ENCODE data around the gene INO80D.
A peak's percentile ranks its signal among the peaks of the same experiment; 100 is the strongest.
"Not testable (repeated sequence)": the region's sequence is repeated elsewhere in the genome, so short reads cannot be mapped to it uniquely, and the experiment has no call there.

INO80D gene

DNA sequence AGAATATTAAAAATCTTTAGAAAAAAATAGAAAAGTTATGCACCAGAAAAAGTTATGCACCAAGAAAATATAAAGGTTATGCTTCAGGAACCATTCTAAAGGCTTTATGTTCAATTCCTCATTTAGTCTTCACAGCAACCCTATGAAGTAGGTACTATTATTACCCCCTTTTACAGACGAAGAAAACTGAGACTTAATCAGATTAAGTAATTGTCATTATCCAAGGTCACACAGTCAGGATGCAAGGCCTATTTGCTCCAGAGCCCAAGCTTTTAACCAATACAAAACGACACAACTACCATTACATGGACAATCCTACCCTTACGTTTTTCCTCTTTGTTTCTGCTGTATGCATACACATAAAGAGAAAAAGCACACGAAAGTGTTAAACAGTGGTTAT, 5.0 kb downstream of the INO80D start:
- H3K27ac Mint-ChIP-seq, result no peak overlapping the region
- DNase-seq, result no peak

DNA sequence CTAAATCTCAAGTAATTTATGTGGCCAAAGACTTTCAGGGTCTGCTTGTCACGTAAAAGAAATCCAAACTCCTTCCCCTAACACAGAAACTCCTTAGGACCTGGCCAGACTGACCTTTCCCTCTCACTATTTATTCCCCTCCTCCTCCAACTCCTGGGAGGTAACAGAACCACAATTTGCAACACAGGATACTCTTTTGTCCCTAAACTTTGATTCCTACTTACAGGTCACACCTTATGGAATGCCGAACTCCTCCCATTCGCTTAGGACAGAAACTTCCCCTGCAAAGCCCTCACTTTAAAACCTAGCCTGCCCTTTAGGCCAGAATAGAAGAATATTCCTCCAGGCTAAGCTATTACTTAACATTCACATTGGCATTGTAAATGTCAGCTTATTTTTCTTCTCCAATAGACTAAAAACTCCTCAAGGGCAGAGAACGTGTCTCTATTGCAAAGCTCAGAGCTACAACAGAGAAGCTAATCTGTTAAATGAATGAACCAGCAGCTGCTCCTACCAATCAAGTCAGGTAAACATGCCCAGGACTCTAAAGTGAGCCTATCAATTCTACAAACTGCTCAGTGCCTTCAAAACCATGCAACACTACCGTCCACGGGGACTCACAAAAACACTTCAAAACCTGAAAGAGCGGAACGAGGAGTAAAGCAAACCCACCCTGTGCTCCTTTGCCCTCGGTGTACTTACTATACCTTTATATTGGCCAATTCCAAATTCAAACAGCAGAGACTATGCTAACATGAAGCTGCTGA, 6.1 kb downstream of the INO80D start:
- Mint-ChIP-seq H3K27ac (peak overlapping the region; percentile 65), H3K36me3 (ENCODE audit: low read depth) (peaks cover 5% of the 10 kb centered on the region), H3K9me3 (no peaks in the 10 kb centered on the region), H3K4me1 (peaks cover 40% of the 10 kb centered on the region), H3K27me3 (ENCODE audit: low read depth, poor library complexity) (peaks cover 9% of the 10 kb centered on the region), H3K4me3 (peak overlapping the region; percentile 14)
- TF ChIP-seq, protein P1, sequence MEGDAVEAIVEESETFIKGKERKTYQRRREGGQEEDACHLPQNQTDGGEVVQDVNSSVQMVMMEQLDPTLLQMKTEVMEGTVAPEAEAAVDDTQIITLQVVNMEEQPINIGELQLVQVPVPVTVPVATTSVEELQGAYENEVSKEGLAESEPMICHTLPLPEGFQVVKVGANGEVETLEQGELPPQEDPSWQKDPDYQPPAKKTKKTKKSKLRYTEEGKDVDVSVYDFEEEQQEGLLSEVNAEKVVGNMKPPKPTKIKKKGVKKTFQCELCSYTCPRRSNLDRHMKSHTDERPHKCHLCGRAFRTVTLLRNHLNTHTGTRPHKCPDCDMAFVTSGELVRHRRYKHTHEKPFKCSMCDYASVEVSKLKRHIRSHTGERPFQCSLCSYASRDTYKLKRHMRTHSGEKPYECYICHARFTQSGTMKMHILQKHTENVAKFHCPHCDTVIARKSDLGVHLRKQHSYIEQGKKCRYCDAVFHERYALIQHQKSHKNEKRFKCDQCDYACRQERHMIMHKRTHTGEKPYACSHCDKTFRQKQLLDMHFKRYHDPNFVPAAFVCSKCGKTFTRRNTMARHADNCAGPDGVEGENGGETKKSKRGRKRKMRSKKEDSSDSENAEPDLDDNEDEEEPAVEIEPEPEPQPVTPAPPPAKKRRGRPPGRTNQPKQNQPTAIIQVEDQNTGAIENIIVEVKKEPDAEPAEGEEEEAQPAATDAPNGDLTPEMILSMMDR (IDR thresholded peaks at IDR 0.05), result no peak
- no peak for DNase-seq

More for the DNA sequence above, 5.0 kb downstream of the INO80D start:
- Mint-ChIP-seq H3K4me3 (no peak overlapping the region), H3K36me3 (ENCODE audit: low read depth) (peaks cover 5% of the 10 kb centered on the region), H3K4me1 (peaks cover 40% of the 10 kb centered on the region), H3K27me3 (ENCODE audit: low read depth, poor library complexity) (peaks cover 9% of the 10 kb centered on the region), H3K9me3 (no peaks in the 10 kb centered on the region)
- TF ChIP-seq, protein P1 (IDR thresholded peaks at IDR 0.05), result no peak

DNA sequence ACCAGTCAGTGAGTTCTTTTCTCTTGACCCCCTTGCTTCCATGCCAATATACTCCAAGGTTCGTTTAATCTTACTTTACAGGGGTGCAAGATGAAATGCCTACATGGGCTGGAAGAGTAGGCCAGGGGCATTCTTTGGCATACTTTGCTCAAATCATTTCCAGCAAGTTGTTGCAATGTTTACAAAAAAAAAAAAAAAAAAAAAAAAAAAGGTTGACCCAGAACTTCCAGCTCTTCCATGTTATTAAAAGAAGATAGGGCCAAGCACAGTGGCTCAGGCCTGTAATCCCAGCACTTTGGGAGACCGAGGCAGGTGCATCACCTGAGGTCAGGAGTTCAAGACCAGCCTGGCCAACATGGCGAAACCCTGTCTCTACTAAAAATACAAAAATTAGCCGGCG, 8.1 kb downstream of the INO80D start:
- not testable (repeated sequence) for H3K27ac Mint-ChIP-seq; H3K9me3 Mint-ChIP-seq; H3K36me3 Mint-ChIP-seq (ENCODE audit: low read depth); H3K27me3 Mint-ChIP-seq (ENCODE audit: low read depth, poor library complexity); DNase-seq; H3K4me3 Mint-ChIP-seq
- peaks cover 22% of the 10 kb centered on the region for H3K4me1 Mint-ChIP-seq

DNA sequence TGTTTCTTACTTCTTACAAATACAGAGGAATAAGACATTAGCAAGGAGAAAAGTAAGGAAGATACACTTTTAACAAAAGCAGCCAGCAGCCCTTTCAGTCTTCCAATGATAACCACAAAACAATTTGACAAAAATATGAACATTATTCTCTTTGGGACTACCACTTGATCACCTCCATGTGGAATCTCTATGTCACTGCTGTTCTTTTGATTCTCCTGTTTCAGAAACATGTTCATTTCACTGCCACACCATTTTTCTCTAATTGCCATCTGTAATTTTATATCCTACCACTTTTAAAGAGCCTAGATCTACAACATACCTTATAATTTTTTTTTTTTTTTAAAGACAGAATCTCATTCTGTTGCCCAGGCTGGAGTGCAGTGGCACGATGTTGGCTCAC, 10.9 kb downstream of the INO80D start:
- peaks cover 16% of the 10 kb centered on the region for H3K4me1 Mint-ChIP-seq
- H3K4me3 Mint-ChIP-seq, result no peak overlapping the region
- H3K9me3 Mint-ChIP-seq, result no peaks in the 10 kb centered on the region
- TF ChIP-seq, protein P1 (IDR thresholded peaks at IDR 0.05), result no peak
- H3K27ac Mint-ChIP-seq, result no peak overlapping the region
- peaks cover 14% of the 10 kb centered on the region for H3K36me3 Mint-ChIP-seq (ENCODE audit: low read depth)
- H3K27me3 Mint-ChIP-seq (ENCODE audit: low read depth, poor library complexity), result peaks cover 3% of the 10 kb centered on the region
- DNase-seq, result no peak

DNA sequence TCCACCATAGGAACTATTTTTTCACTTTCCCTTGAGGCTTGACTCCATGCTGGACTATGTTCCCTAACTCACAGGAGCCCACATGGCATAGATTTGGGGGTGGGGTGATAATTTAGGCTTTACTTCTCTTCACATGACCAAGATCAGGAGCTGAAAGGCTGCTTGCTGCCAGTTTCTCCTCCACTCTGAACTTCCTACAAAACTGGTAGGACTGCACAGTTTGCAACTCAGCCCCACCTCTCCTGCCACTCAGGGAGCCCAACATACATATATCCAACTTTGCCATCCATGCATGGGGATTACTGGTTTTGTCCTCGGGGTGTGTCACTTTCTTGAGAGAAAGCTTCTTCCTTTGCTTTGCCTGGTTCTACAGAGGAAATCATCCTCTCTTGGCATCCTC, 14.2 kb downstream of the INO80D start:
- H3K27me3 Mint-ChIP-seq (ENCODE audit: low read depth, poor library complexity), result peaks cover 1% of the 10 kb centered on the region
- H3K27ac Mint-ChIP-seq, result peak overlapping the region; percentile 23

DNA sequence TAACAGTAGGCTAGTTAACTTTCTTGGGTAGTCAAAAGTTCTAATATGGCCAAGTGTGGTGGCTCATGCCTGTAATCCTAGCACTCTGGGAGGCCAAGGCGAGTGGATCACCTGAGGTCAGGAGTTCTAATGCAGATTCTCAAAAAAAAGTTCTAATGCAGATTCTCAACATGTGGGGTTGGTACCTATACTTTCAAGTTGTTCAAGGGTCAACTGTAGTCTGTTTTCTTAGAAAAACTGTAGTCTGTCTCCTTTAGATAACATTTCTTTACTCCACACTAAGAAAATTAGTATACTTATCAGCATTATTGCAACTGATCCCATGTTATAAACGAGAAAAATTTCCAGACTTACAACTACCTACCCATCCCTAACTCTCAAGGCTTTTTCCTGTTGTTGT, 16.6 kb downstream of the INO80D start:
- TF ChIP-seq, protein P1 (IDR thresholded peaks at IDR 0.05), result no peak
- Mint-ChIP-seq H3K4me3 (no peak overlapping the region), H3K27me3 (ENCODE audit: low read depth, poor library complexity) (peaks cover 2% of the 10 kb centered on the region), H3K27ac (no peak overlapping the region), H3K36me3 (ENCODE audit: low read depth) (peaks cover 21% of the 10 kb centered on the region), H3K9me3 (no peaks in the 10 kb centered on the region), H3K4me1 (no peaks in the 10 kb centered on the region)
- no peak for DNase-seq

More for the DNA sequence above, 14.2 kb downstream of the INO80D start:
- TF ChIP-seq, protein P1 (IDR thresholded peaks at IDR 0.05), result no peak
- Mint-ChIP-seq H3K9me3 (no peaks in the 10 kb centered on the region), H3K4me1 (no peaks in the 10 kb centered on the region), H3K36me3 (ENCODE audit: low read depth) (peaks cover 19% of the 10 kb centered on the region), H3K4me3 (no peak overlapping the region)
- DNase-seq, result no peak
